RWPE1 (cell line): Measurements from ENCODE around the gene STAC3.

Experiments used
- CTCF ChIA-PET: fragments of 350-600 bp; sonication (Branson Sonifier 250); formaldehyde crosslinking; extraction: SDS; loops from one replicate; lab custom pipeline; 2021; lab: Yijun Ruan, JAX
- POLR2A ChIA-PET: fragments of 400-600 bp; formaldehyde crosslinking; extraction: SDS; loops from one replicate; lab custom pipeline; 2020; ENCODE audit warnings: antibody characterized with exemption; ENCODE audit not compliant: low non-redundant PET; lab: Yijun Ruan, JAX
- DNase-seq: peaks from one replicate; pipeline ENCODE4 v3.0.0; 2012; ENCODE audit warnings: low spot score
- H3K27ac ChIP-seq: fragments of 450-650 bp; 2 replicates; pipeline ENCODE4 v1.5.1; 2017
- TF ChIP-seq, protein P1 (sequence below): fragments of 450-650 bp; conservative IDR thresholded peaks from 2 replicates; pipeline ENCODE4 v1.5.1; 2017; ENCODE audit warnings: low read depth, mild to moderate bottlenecking

Gene STAC3

DNA sequence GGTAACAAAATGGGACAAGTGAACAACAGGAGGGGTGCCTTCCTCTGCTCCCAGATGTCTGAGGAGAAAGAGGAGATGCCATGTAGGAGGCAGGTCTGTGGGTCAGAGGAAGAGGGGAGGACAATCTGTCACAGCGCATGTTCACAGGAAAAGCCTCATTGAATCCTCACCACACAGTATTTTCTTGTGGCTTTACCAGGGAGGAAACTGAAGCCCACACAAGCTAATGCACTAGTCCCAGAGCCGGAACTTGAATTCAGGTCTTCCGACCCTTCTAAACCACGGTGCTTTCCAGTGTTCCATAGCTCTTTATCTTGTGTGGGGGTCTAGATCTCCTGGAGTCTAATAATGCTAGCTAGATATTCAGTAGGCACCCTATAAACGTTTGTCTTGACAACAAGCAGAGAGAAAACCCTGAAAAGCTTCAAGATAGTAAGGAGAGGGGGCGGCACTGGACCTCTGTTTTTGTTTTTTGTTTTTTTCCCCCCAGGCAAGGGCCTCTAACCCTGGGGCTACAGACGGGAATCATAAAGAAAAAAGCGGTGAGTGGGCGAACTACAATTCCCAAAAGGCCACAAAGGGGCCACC is 21.8 kb downstream of the STAC3 start:
- CTCF ChIA-PET, result interaction anchor here (0.8 to 2.9 kb wide), 4 partner anchors 10 to 15 kb away, joined by 3 to 28 read pairs (median 16); no protein-coding TSS in a partner anchor
- TF ChIP-seq, protein P1, sequence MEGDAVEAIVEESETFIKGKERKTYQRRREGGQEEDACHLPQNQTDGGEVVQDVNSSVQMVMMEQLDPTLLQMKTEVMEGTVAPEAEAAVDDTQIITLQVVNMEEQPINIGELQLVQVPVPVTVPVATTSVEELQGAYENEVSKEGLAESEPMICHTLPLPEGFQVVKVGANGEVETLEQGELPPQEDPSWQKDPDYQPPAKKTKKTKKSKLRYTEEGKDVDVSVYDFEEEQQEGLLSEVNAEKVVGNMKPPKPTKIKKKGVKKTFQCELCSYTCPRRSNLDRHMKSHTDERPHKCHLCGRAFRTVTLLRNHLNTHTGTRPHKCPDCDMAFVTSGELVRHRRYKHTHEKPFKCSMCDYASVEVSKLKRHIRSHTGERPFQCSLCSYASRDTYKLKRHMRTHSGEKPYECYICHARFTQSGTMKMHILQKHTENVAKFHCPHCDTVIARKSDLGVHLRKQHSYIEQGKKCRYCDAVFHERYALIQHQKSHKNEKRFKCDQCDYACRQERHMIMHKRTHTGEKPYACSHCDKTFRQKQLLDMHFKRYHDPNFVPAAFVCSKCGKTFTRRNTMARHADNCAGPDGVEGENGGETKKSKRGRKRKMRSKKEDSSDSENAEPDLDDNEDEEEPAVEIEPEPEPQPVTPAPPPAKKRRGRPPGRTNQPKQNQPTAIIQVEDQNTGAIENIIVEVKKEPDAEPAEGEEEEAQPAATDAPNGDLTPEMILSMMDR, result no peak
- DNase-seq, result no peak
- POLR2A ChIA-PET, result interaction anchor here (0.7 to 0.8 kb wide), 2 partner anchors 12 to 118 kb away, joined by 3 to 4 read pairs; partner anchors contain the start of gene STAT6
- peak overlapping the region; percentile 84 for H3K27ac ChIP-seq

DNA sequence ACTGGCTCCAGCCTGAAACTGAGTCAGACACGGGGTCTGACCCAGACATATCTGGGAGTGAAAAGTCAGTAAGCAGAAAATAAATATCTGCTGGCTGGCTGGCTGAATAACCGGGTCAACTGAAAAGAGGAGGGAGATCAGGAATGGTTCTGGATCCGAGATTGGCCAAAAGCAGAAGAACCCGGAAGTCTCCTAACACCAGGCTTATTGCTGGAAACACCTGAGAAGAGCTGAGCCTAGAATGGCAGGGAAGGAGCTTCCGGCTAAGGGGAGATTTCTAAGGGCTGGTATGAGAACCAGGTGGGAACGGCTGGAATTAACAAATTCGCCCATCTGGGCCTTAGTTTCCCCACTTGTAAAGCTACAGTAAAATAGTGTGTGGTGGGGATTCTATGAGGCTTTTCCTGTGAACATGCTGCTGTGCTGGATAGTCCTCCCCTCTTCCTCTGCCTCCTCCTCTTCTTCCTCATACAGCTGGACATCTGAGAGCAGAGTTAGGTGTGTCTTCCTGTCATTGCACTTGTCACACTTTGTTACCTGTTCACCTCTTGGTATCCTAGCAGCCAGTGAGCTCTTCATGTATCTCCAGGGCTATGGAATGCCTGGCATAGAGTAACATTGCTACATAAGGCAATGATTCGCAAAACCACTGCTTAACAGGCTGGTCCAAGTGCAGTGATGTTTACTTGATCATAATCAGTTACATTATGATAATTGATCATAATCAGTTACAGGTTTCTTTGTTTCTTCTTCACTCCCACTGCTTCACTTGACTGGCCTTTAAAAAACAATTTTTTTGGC is 23.5 kb downstream of the STAC3 start:
- H3K27ac ChIP-seq, result no peak overlapping the region
- ChIA-PET POLR2A (no interaction called here), CTCF (interaction anchor here (1.7 to 1.9 kb wide), 2 partner anchors 14 to 15 kb away, joined by 9 to 14 read pairs; no protein-coding TSS in a partner anchor)
- TF ChIP-seq, protein P1, result no peak
- DNase-seq, result no peak

DNA sequence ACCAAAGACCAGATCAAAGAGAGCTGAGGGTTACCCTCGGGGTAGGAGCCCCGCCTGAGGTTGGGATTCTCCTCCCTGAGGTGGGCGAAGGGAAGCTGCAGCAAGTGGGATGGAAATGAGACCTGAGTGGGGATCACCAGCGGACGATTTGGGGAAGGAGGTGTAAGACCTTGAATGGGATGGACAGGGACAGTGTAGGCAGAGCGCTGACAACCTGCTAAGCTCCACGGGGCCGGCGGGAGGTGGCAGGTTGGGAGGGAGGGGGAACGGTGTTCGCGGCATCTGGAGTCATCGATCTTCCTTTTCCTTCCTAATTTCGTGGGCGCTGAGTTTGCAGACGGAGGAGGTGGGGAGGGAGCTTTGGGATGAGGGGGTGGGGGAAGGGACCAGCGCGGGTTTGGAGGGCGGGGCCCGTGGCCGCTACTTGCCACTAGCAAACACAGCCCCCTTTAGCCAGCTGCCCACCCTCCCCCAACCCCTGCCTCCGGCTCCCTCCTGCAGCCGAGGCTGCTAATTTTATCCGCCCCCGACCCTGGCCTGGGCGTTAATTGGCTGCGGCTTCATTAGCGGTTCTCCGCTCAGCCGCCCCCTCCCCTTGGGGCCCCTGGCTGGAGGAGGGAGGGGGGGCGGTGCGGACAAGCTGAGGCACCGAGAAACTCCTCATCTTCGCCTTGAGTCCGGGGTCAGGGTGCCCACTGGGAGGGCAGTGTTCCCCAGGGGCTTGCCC is 24.2 kb downstream of the STAC3 start:
- no peak for DNase-seq
- H3K27ac ChIP-seq, result no peak overlapping the region
- POLR2A ChIA-PET, result no interaction called here
- TF ChIP-seq, protein P1, result no peak
- CTCF ChIA-PET, result interaction anchor here (0.6 to 2.1 kb wide), 5 partner anchors 12 to 104 kb away, joined by 5 to 14 read pairs (median 9); no protein-coding TSS in a partner anchor

DNA sequence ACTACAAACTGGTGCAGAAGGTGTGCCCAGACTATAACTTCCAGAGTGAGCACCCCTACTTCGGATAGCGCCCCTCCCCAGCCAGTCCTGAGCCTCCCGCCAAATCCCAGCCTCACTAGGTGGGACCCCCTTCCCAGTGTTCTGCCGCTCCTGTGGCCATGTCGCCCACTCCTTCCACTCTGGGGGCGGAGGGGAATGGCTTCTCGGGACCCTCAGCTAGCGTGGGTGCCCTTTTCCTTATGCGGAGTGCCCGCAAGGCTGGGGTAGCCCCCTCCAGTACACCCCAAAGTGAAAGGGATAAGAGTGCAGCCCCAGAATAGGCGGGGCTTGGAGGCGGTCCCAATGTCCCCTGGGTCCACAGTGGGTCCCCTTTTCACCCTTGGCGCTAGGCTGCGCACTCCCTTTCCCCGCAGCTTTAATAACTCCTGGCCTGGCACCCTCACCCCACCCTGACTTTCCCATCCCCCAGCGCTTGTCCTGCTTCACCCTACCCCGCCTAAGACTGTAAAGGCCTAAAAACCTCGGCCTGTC is 25.2 kb downstream of the STAC3 start:
- TF ChIP-seq, protein P1, result no peak
- ChIA-PET CTCF (interaction anchor here (1.5 to 2.1 kb wide), 3 partner anchors 11 to 17 kb away, joined by 7 to 9 read pairs (median 9); no protein-coding TSS in a partner anchor), POLR2A (no interaction called here)
- H3K27ac ChIP-seq, result no peak overlapping the region
- no peak for DNase-seq

DNA sequence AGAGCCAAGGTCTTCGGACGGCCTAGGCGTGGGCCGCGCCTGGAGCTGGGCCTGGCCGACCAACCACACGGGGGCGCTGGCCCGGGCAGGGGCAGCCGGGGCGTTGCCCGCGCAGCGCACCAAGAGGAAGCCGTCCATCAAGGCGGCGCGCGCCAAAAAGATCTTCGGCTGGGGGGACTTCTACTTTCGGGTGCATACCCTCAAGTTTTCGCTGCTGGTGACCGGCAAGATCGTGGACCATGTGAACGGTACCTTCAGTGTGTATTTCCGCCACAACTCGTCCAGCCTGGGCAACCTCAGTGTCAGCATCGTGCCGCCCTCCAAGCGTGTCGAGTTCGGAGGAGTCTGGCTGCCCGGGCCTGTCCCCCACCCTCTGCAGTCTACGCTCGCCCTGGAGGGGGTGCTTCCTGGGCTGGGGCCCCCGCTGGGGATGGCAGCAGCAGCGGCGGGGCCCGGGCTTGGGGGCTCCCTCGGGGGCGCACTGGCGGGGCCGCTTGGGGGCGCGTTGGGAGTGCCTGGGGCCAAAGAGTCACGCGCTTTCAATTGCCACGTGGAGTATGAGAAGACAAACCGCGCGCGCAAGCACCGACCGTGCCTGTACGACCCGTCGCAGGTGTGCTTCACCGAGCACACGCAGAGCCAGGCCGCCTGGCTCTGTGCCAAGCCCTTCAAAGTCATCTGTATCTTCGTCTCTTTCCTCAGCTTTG is 25.9 kb downstream of the STAC3 start:
- POLR2A ChIA-PET, result no interaction called here

More for the DNA sequence above, 25.9 kb downstream of the STAC3 start:
- no peak overlapping the region for H3K27ac ChIP-seq
- CTCF ChIA-PET, result interaction anchor here (0.7 to 2.1 kb wide), 4 partner anchors 8 to 14 kb away, joined by 4 to 9 read pairs (median 6); no protein-coding TSS in a partner anchor
- no peak for DNase-seq
- TF ChIP-seq, protein P1, result no peak; the same call in 1 of the 2 replicates
